HCT116 (cell line): Measurements from ENCODE around the gene TEX30. TPM values are rescaled to one million over a fixed set of nuclear protein-coding genes. Genes with fewer than 3 reads are reported as not detected.

ENCODE experiments used
- ATAC-seq: fragments of 200-7000 bp; cut with Tn5 transposase; 2 replicates; pipeline ENCODE4 v1.9.1; 2020; ENCODE audit warnings: mild to moderate bottlenecking, moderate library complexity
- BruUV-seq: library from RNA; stranded (reverse); fragments of 400-500 nt; replicated peaks from 2 replicates; lab custom pipeline; 2021; lab: Mats Ljungman, UMichigan
- CTCF ChIA-PET: fragments of 300-600 bp; sonication (Branson Sonifier 250); formaldehyde crosslinking; loops from one replicate; lab custom pipeline; 2021; ENCODE audit warnings: antibody characterized with exemption; lab: Charles Lee
- POLR2A ChIA-PET: fragments of 300-600, 350-600 bp; sonication (Branson Sonifier 250); formaldehyde crosslinking; loops from one replicate; lab custom pipeline; 2021; ENCODE audit warnings: antibody characterized with exemption; lab: Charles Lee
- RAD21 ChIA-PET, 2 experiments: fragments of 300-600 bp; sonication (Branson Sonifier 250); formaldehyde crosslinking; loops; one replicate each; lab custom pipeline; 2023; ENCODE audit warnings: low total read pairs in 2 of 2; ENCODE audit not compliant: uncharacterized antibody in 2 of 2, unreplicated experiment in 2 of 2, low non-redundant PET in 1 of 2; lab: Charles Lee
- DNase-seq: peaks from one replicate; pipeline ENCODE4 v3.0.0-alpha.2; 2010; ENCODE audit warnings: low read depth, low spot score
- H2AFZ ChIP-seq: fragments of 200-600 bp; shearing (Covaris generic), sonication (generic); 2 replicates; pipeline ENCODE4 v1.6.1; 2017; ENCODE audit warnings: low read depth, mixed run types, mixed read lengths, antibody characterized with exemption, low read length; ENCODE audit not compliant: poor library complexity, severe bottlenecking
- H3K27ac ChIP-seq: 2 replicates; pipeline ENCODE4 v1.5.1; 2012; ENCODE audit warnings: low read depth, low read length
- H3K27me3 ChIP-seq: fragments of 200-600 bp; sonication (generic); 2 replicates; pipeline ENCODE4 v1.6.1; 2016; ENCODE audit warnings: mixed run types, low read length, mixed read lengths; ENCODE audit not compliant: insufficient read depth
- H3K36me3 ChIP-seq, 2 experiments: fragments of 200-500 bp in 1 of 2; fragments of 200-600 bp in 1 of 2; sonication (Bioruptor generic) in 1 of 2; sonication (generic) in 1 of 2; 2 replicates each; pipeline versions ENCODE4 v1.5.1 to v1.6.1; 2014 to 2016; ENCODE audit warnings: low read length in 2 of 2, inconsistent platforms in 1 of 2, mixed read lengths in 1 of 2, mixed run types in 1 of 2; ENCODE audit not compliant: insufficient read depth in 2 of 2, control insufficient read depth in 1 of 2
- H3K4me1 ChIP-seq, 2 experiments: fragments of 200-600 bp in 1 of 2; sonication (generic) in 1 of 2; 2 replicates each; pipeline versions ENCODE4 v1.5.1 to v1.6.1; 2012 to 2017; ENCODE audit warnings: low read length in 2 of 2, inconsistent platforms in 1 of 2, mild to moderate bottlenecking in 1 of 2, mixed read lengths in 1 of 2, mixed run types in 1 of 2, moderate library complexity in 1 of 2; ENCODE audit not compliant: insufficient read depth in 2 of 2, control insufficient read depth in 1 of 2
- H3K4me2 ChIP-seq: fragments of 200-600 bp; sonication (generic); 2 replicates; pipeline ENCODE4 v1.6.1; 2017; ENCODE audit warnings: mixed run types, low read length, mixed read lengths
- H3K4me3 ChIP-seq, 2 experiments: fragments of 200-600 bp in 1 of 2; sonication (generic) in 1 of 2; replicated peaks in 1 of 2; 2 replicates each; pipeline ENCODE4 v1.5.1; 2011 to 2016; ENCODE audit warnings: low read length in 2 of 2, control low read depth in 1 of 2, low read depth in 1 of 2, mild to moderate bottlenecking in 1 of 2, mixed read lengths in 1 of 2, mixed run types in 1 of 2
- H3K79me2 ChIP-seq: fragments of 200-600 bp; sonication (generic); 2 replicates; pipeline ENCODE4 v1.6.1; 2017; ENCODE audit warnings: mild to moderate bottlenecking, mixed run types, low read length, moderate library complexity, mixed read lengths; ENCODE audit not compliant: insufficient read depth
- H3K9ac ChIP-seq: fragments of 200-600 bp; sonication (generic); 2 replicates; pipeline ENCODE4 v1.6.1; 2016; ENCODE audit warnings: low read length, mixed read lengths
- H3K9me2 ChIP-seq: fragments of 200-600 bp; sonication (generic), shearing (Covaris generic); 2 replicates; pipeline ENCODE4 v1.6.1; 2017; ENCODE audit warnings: mixed run types, mild to moderate bottlenecking, moderate library complexity; ENCODE audit not compliant: insufficient read depth
- H3K9me3 ChIP-seq, 2 experiments: fragments of 200-500 bp in 1 of 2; fragments of 200-600 bp in 1 of 2; sonication (Bioruptor generic) in 1 of 2; sonication (generic) in 1 of 2; 2 replicates each; pipeline ENCODE4 v1.6.1; 2014 to 2017; ENCODE audit warnings: low read length in 2 of 2, mixed read lengths in 2 of 2, inconsistent platforms in 1 of 2, low read depth in 1 of 2, mild to moderate bottlenecking in 1 of 2, mixed run types in 1 of 2, moderate library complexity in 1 of 2; ENCODE audit not compliant: control insufficient read depth in 1 of 2, insufficient read depth in 1 of 2
- H4K20me1 ChIP-seq: fragments of 200-600 bp; sonication (generic), shearing (Covaris generic); 2 replicates; pipeline ENCODE4 v1.6.1; 2017; ENCODE audit warnings: mixed run types, mild to moderate bottlenecking, moderate library complexity; ENCODE audit not compliant: insufficient read depth
- CBX3 ChIP-seq: IDR thresholded peaks from 2 replicates; pipeline ENCODE4 v1.6.1; 2012; ENCODE audit warnings: low read depth
- CEBPB ChIP-seq: IDR thresholded peaks from 2 replicates; pipeline ENCODE4 v1.6.1; 2012; ENCODE audit warnings: low read depth
- CTCF ChIP-seq, 3 experiments: fragments of 200-600 bp in 1 of 3; sonication (generic) in 1 of 3; IDR thresholded peaks in 2 of 3; conservative IDR thresholded peaks in 1 of 3; 2 replicates each; pipeline ENCODE4 v1.5.1; 2012 to 2017; ENCODE audit warnings: low read depth in 2 of 3, low read length in 2 of 3, antibody characterized with exemption in 1 of 3, borderline replicate concordance in 1 of 3, control low read depth in 1 of 3, mild to moderate bottlenecking in 1 of 3, mixed read lengths in 1 of 3, mixed run types in 1 of 3, moderate library complexity in 1 of 3; ENCODE audit not compliant: insufficient read depth in 1 of 3
- RAD21 ChIP-seq: IDR thresholded peaks from 2 replicates; pipeline ENCODE4 v1.6.1; 2012; ENCODE audit warnings: low read depth, mild to moderate bottlenecking
- SIN3A ChIP-seq: IDR thresholded peaks from 2 replicates; pipeline ENCODE4 v1.6.1; 2012; ENCODE audit warnings: low read depth
- SP1 ChIP-seq: IDR thresholded peaks from 2 replicates; pipeline ENCODE4 v1.6.1; 2012; ENCODE audit warnings: low read depth
- YY1 ChIP-seq: IDR thresholded peaks from 2 replicates; pipeline ENCODE4 v1.6.1; 2011; ENCODE audit warnings: low read length, low read depth, moderate library complexity, mild to moderate bottlenecking; ENCODE audit not compliant: insufficient replicate concordance; ENCODE audit errors: extremely low read depth
- ZNF274 ChIP-seq: fragments of 200-500 bp; sonication (Bioruptor generic); IDR thresholded peaks from 2 replicates; pipeline ENCODE4 v1.6.1; 2014; ENCODE audit warnings: mild to moderate bottlenecking, low read depth, low read length, inconsistent platforms
- intact Hi-C: fragments of 100-400 bp; cut with micrococcal nuclease; formaldehyde crosslinking; loops from 2 replicates; pipeline ENCODE4 v1.10.0; 2022
- total RNA-seq: library from RNA; stranded (reverse); gene quantifications from one replicate; pipeline ENCODE4 v1.2.1, GENCODE V29; 2021; ENCODE audit not compliant: unreplicated experiment

Gene TEX30
- total RNA-seq, 1 experiment from 2014 or later: 22.3 TPM

- H3K9ac ChIP-seq: no peak overlapping the region
- H3K9me2 ChIP-seq: no peaks in the 10 kb centered on the region
- H3K4me2 ChIP-seq: no peak overlapping the region
- DNase-seq (no peak), ATAC-seq (peak; percentile 87)
- BruUV-seq: no TSS peak
- ChIA-PET POLR2A (no interaction called here), CTCF (interaction anchor here (1.0 to 1.6 kb wide), 13 partner anchors 10 to 1579 kb away, joined by 3 to 14 read pairs (median 4); partner anchors contain the start of genes TEX30 and TPP2), RAD21 (interaction anchor here (0.7 to 1.0 kb wide), 5 partner anchors 20 to 145 kb away, joined by 3 to 4 read pairs (median 4); partner anchors contain the start of gene TEX30 (in 1 of the 2))
- TF ChIP-seq SP1 (no peak), RAD21 (peak; percentile 68), CTCF (IDR thresholded peaks at IDR 0.05 in 2 of 3, conservative IDR thresholded peaks at IDR 0.05 in 1 of 3; ENCODE audit: borderline replicate concordance in 1 of 3, insufficient read depth in 1 of 3, low read depth in 2 of 3, low read length in 2 of 3) (peak; percentile 51 to 64 (median 51); a peak in 5 of 6 replicates)
- H3K4me3 ChIP-seq: no peak overlapping the region
- no peaks in the 10 kb centered on the region for H3K79me2 ChIP-seq
- peaks cover 0 to 4% of the 10 kb centered on the region in 2 experiments; a peak in 2 of 4 replicates for H3K4me1 ChIP-seq
- no peaks in the 10 kb centered on the region for H3K9me3 ChIP-seq
- peaks cover 37% of the 10 kb centered on the region for H3K27me3 ChIP-seq
- H3K36me3 ChIP-seq: no peaks in the 10 kb centered on the region
- no peaks in the 10 kb centered on the region for H4K20me1 ChIP-seq
- H2AFZ ChIP-seq: no peak overlapping the region
- H3K27ac ChIP-seq: no peak overlapping the region
- intact Hi-C loops: loop anchor here (1.0 to 10.0 kb wide), 2 partner anchors 145 to 1580 kb away; no protein-coding TSS in a partner anchor
These were observed 48.7 kb downstream of the TEX30 start for GRCh38 chr13:102724923-102725322.

GRCh38 chr13:102721800-102722231 is 51.8 kb downstream of the TEX30 start:
- Histone ChIP-seq H3K27me3 (peaks cover 20% of the 10 kb centered on the region; the same call in 1 of the 2 replicates), H3K9me2 (no peaks in the 10 kb centered on the region), H3K9ac (no peak overlapping the region), H3K9me3 (no peaks in the 10 kb centered on the region), H3K4me3 (no peak overlapping the region), H3K4me2 (no peak overlapping the region), H3K79me2 (no peaks in the 10 kb centered on the region), H3K27ac (no peak overlapping the region), H3K4me1 (no peaks in the 10 kb centered on the region), H2AFZ (no peak overlapping the region), H3K36me3 (no peaks in the 10 kb centered on the region), H4K20me1 (no peaks in the 10 kb centered on the region)
- RAD21 ChIA-PET: no interaction called here
- ATAC-seq: no peak
- no peak for DNase-seq
- POLR2A ChIA-PET: no interaction called here
- CTCF ChIA-PET: no interaction called here
- intact Hi-C loops: loop anchor here (10.0 kb wide), 1 partner anchor 1577 kb away; no protein-coding TSS in a partner anchor
- BruUV-seq: no TSS peak
- no peak for TF ChIP-seq CEBPB
- no peak for TF ChIP-seq SIN3A
- TF ChIP-seq ZNF274: no peak
- TF ChIP-seq YY1: no peak
- no peak for TF ChIP-seq CTCF (IDR thresholded peaks at IDR 0.05 in 2 of 3, conservative IDR thresholded peaks at IDR 0.05 in 1 of 3; ENCODE audit: borderline replicate concordance in 1 of 3, insufficient read depth in 1 of 3, low read depth in 2 of 3, low read length in 2 of 3)
- no peak for TF ChIP-seq CBX3
